CD14-positive monocyte (primary cell): Measurements from ENCODE around the gene HDGFL3. TPM values are rescaled to one million over a fixed set of nuclear protein-coding genes. Genes with fewer than 3 reads are reported as not detected.
A peak's percentile ranks its signal among the peaks of the same experiment; 100 is the strongest.

ENCODE experiments used
- DNase-seq, 3 donors: peaks; one replicate each; pipeline ENCODE4 v3.0.0-alpha.2; 2011 to 2022
- H2AFZ ChIP-seq: 2 replicates; pipeline ENCODE4 v1.6.0; 2012; ENCODE audit warnings: mild to moderate bottlenecking, low read depth, low read length, inconsistent platforms; ENCODE audit not compliant: insufficient read depth, poor library complexity, severe bottlenecking
- H3K27ac ChIP-seq, 2 donors: 1 replicate in 1 of 2; 2 replicates in 1 of 2; pipeline ENCODE4 v1.5.1; 2012 to 2013; ENCODE audit warnings: low read length in 2 of 2, control low read depth in 1 of 2, inconsistent platforms in 1 of 2, low read depth in 1 of 2, mild to moderate bottlenecking in 1 of 2
- H3K27me3 ChIP-seq, 2 donors: one replicate each; pipeline versions ENCODE4 v1.6.0 to v1.6.1; 2011 to 2013; ENCODE audit warnings: low read length in 2 of 2; ENCODE audit not compliant: control insufficient read depth in 2 of 2, insufficient read depth in 2 of 2
- H3K36me3 ChIP-seq, 2 donors: replicated peaks in 1 of 2; 1 replicate in 1 of 2; 2 replicates in 1 of 2; pipeline versions ENCODE4 v1.5.1 to v1.6.1; 2012 to 2013; ENCODE audit warnings: low read length in 2 of 2, control low read depth in 1 of 2, inconsistent platforms in 1 of 2, mild to moderate bottlenecking in 1 of 2; ENCODE audit not compliant: insufficient read depth in 2 of 2, control insufficient read depth in 1 of 2
- H3K4me1 ChIP-seq, 2 donors: 1 replicate in 1 of 2; 2 replicates in 1 of 2; pipeline versions ENCODE4 v1.5.1 to v1.6.1; 2012 to 2013; ENCODE audit warnings: low read length in 2 of 2, control low read depth in 1 of 2, inconsistent platforms in 1 of 2, mild to moderate bottlenecking in 1 of 2, moderate library complexity in 1 of 2; ENCODE audit not compliant: insufficient read depth in 2 of 2, control insufficient read depth in 1 of 2
- H3K4me2 ChIP-seq: replicated peaks from 2 replicates; pipeline ENCODE3; 2012; ENCODE audit warnings: low read length, moderate library complexity, mild to moderate bottlenecking; ENCODE audit not compliant: poor library complexity, severe bottlenecking; ENCODE audit errors: extremely low read depth
- H3K4me3 ChIP-seq, 3 experiments: fragments of 200-600 bp in 1 of 3; sonication (generic) in 1 of 3; replicated peaks in 1 of 3; 1 replicate in 2 of 3; 2 replicates in 1 of 3; pipeline ENCODE4 v1.5.1; 2011 to 2013; ENCODE audit warnings: low read length in 3 of 3, mild to moderate bottlenecking in 3 of 3, control low read depth in 2 of 3, low read depth in 2 of 3, inconsistent platforms in 1 of 3, moderate library complexity in 1 of 3
- H3K79me2 ChIP-seq: 2 replicates; pipeline ENCODE4 v1.6.0; 2012; ENCODE audit warnings: mild to moderate bottlenecking, control low read depth, inconsistent platforms, low read length, moderate library complexity; ENCODE audit not compliant: insufficient read depth
- H3K9ac ChIP-seq: 2 replicates; pipeline ENCODE4 v1.6.0; 2017; ENCODE audit warnings: low read length, mild to moderate bottlenecking; ENCODE audit not compliant: insufficient read depth, poor library complexity, severe bottlenecking
- H3K9me3 ChIP-seq, 2 donors: replicated peaks in 1 of 2; 1 replicate in 1 of 2; 2 replicates in 1 of 2; pipeline versions ENCODE4 v1.5.1 to v1.6.1; 2012 to 2013; ENCODE audit warnings: low read length in 2 of 2, control low read depth in 1 of 2; ENCODE audit not compliant: control insufficient read depth in 1 of 2, insufficient read depth in 1 of 2
- H4K20me1 ChIP-seq: 2 replicates; pipeline ENCODE4 v1.6.0; 2012; ENCODE audit warnings: mild to moderate bottlenecking, low read length, control low read depth, moderate library complexity; ENCODE audit not compliant: insufficient read depth
- H3K27ac Mint-ChIP-seq, 7 donors: one replicate each; pipeline ENCODE4 v1.8.0; 2020; ENCODE audit warnings: mild to moderate bottlenecking in 7 of 7, mixed read lengths in 7 of 7, moderate library complexity in 6 of 7, inconsistent platforms in 2 of 7
- H3K27me3 Mint-ChIP-seq, 3 donors: one replicate each; pipeline ENCODE4 v1.8.0; 2021 to 2022; ENCODE audit warnings: low read depth in 3 of 3, mild to moderate bottlenecking in 3 of 3, mixed read lengths in 3 of 3, moderate library complexity in 3 of 3, inconsistent platforms in 1 of 3
- H3K36me3 Mint-ChIP-seq, 2 donors: one replicate each; pipeline ENCODE4 v1.8.0; 2020; ENCODE audit warnings: mixed read lengths in 2 of 2, inconsistent platforms in 1 of 2, mild to moderate bottlenecking in 1 of 2
- H3K4me1 Mint-ChIP-seq: one replicate; pipeline ENCODE4 v1.8.0; 2020; ENCODE audit warnings: mild to moderate bottlenecking, mixed read lengths
- H3K4me3 Mint-ChIP-seq, 2 donors: one replicate each; pipeline ENCODE4 v1.8.0; 2020; ENCODE audit warnings: mild to moderate bottlenecking in 2 of 2, mixed read lengths in 2 of 2, moderate library complexity in 1 of 2
- H3K9me3 Mint-ChIP-seq, 7 donors: one replicate each; pipeline ENCODE4 v1.8.0; 2020 to 2022; ENCODE audit warnings: mixed read lengths in 7 of 7, mild to moderate bottlenecking in 6 of 7, moderate library complexity in 6 of 7, inconsistent platforms in 2 of 7
- WGBS: methylation state at CpG from one replicate; pipeline ENCODE4 v1.1.5; 2013; ENCODE audit warnings: missing lambda C conversion rate; ENCODE audit not compliant: insufficient coverage; 5-methylcytosine and 5-hydroxymethylcytosine counted together
- intact Hi-C, 2 donors: fragments of 100-400 bp; cut with micrococcal nuclease; formaldehyde crosslinking; loops; one replicate each; pipeline versions ENCODE4 v1.15.0 to v1.15.1; 2023
- polyA plus RNA-seq, 3 donors: library from polyadenylated mRNA; depleted of rRNA in 1 of 3; unstranded in 2 of 3; stranded (reverse) in 1 of 3; fragments of 300-500 nt in 2 of 3; fragments of >200 nt in 1 of 3; fragmentation: Illumina TruSeq in 2 of 3; gene quantifications; 1 replicate in 2 of 3; 2 replicates in 1 of 3; pipeline ENCODE4 v1.2.3, GENCODE V29; 2012 to 2021
- TF ChIP-seq, protein P1 (sequence below): fragments of 200-600 bp; IDR thresholded peaks from one replicate; pipeline ENCODE4 v1.8.0; 2022; ENCODE audit warnings: antibody characterized with exemption, mild to moderate bottlenecking

HDGFL3 gene
- polyA plus RNA-seq, 3 donors, result 0.35 to 1.1 (median 0.69) TPM

DNA sequence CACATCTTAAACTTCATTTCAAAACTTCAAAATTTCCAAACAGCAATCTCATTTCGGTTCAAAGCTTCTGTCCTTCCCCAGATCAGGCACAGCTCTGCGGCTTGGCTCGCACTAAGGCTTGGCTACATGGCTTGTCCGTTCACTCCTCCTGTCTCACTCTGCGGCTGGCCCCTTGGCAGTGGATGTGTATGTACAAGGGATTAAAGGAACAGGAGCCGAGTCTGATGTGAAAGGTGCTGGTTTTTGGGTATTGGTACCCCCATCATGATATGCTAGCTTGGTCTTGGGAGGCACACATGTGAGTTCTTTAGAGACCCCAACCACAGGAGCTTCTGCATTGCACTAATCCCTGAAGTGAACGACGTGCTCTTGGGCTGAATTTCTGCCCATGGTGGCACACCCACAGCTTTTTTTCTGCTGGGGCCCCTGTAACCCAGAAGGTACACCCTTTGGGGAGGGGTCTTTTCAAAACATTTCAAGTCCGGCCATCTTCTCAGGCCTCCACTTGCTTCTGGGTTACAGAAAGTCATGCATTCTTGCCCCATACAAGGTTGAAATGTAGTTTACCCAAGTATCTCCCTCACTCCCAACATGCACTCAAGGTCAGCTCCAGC, 87.5 kb downstream of the HDGFL3 start:
- Mint-ChIP-seq H3K9me3 (no peaks in the 10 kb centered on the region), H3K4me3 (no peak overlapping the region), H3K36me3 (peaks cover 25 to 48% of the 10 kb centered on the region in 2 donors), H3K27me3 (peaks cover 0 to 4% (median 0%) of the 10 kb centered on the region in 3 donors), H3K4me1 (no peaks in the 10 kb centered on the region), H3K27ac (peak overlapping the region in 2 of 7 donors; percentile 60 to 76)
- Histone ChIP-seq H4K20me1 (no peaks in the 10 kb centered on the region), H3K4me2 (no peak overlapping the region), H3K4me3 (no peak overlapping the region), H3K4me1 (no peaks in the 10 kb centered on the region), H3K79me2 (no peaks in the 10 kb centered on the region), H3K36me3 (peaks cover 46 to 99% of the 10 kb centered on the region in 2 donors), H3K27me3 (no peaks in the 10 kb centered on the region), H3K9ac (no peak overlapping the region), H3K9me3 (no peaks in the 10 kb centered on the region), H3K27ac (no peak overlapping the region), H2AFZ (no peak overlapping the region)
- 98% methylated on average over 6 of the region's 9 CpGs for whole genome bisulfite sequencing
- DNase-seq, result no peak
- TF ChIP-seq, protein P1, sequence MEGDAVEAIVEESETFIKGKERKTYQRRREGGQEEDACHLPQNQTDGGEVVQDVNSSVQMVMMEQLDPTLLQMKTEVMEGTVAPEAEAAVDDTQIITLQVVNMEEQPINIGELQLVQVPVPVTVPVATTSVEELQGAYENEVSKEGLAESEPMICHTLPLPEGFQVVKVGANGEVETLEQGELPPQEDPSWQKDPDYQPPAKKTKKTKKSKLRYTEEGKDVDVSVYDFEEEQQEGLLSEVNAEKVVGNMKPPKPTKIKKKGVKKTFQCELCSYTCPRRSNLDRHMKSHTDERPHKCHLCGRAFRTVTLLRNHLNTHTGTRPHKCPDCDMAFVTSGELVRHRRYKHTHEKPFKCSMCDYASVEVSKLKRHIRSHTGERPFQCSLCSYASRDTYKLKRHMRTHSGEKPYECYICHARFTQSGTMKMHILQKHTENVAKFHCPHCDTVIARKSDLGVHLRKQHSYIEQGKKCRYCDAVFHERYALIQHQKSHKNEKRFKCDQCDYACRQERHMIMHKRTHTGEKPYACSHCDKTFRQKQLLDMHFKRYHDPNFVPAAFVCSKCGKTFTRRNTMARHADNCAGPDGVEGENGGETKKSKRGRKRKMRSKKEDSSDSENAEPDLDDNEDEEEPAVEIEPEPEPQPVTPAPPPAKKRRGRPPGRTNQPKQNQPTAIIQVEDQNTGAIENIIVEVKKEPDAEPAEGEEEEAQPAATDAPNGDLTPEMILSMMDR, result no peak
- intact Hi-C loops, result no loop called here

DNA sequence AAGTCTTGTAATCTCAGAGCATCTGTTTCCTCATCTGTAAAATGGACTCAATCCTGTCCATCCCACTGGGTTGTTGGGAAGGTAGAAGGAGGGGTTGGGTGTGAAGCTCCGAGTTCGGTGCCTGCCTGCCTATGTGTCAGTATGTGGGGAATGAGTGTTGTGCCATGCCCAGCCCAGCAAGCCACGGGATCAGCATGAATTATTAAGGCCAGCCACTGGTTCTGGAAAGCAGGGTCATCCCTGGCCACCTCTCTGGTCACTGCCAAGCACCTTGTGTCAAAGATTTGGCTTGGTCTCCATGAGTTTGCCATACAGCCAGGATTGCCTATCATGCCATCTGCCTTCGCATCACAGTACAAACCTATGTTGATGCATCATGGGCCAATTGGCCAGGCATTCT, 88.7 kb downstream of the HDGFL3 start:
- intact Hi-C loops, result no loop called here
- H3K9me3 ChIP-seq, result no peaks in the 10 kb centered on the region

More for the DNA sequence above, 88.7 kb downstream of the HDGFL3 start:
- Histone ChIP-seq H3K27me3 (no peaks in the 10 kb centered on the region), H3K4me1 (no peaks in the 10 kb centered on the region), H3K27ac (no peak overlapping the region), H4K20me1 (peaks cover under 1% of the 10 kb centered on the region), H3K36me3 (peaks cover 57 to 100% of the 10 kb centered on the region in 2 donors), H3K79me2 (no peaks in the 10 kb centered on the region), H3K4me2 (no peak overlapping the region), H2AFZ (no peak overlapping the region), H3K9ac (no peak overlapping the region), H3K4me3 (no peak overlapping the region)
- Mint-ChIP-seq H3K27me3 (peaks cover 0 to 5% (median 0%) of the 10 kb centered on the region in 3 donors), H3K4me3 (no peak overlapping the region), H3K36me3 (peaks cover 16 to 39% of the 10 kb centered on the region in 2 donors), H3K9me3 (no peaks in the 10 kb centered on the region), H3K4me1 (no peaks in the 10 kb centered on the region), H3K27ac (no peak overlapping the region)
- TF ChIP-seq, protein P1, result no peak
- WGBS, result 94% methylated on average over 4 of the region's 4 CpGs
- no peak for DNase-seq
